Immature natural killer cell (primary cell): Measurements from ENCODE around the gene MTCL1. TPM values are rescaled to one million over a fixed set of nuclear protein-coding genes. Genes with fewer than 3 reads are reported as not detected.

Experiments
- DNase-seq, 3 donors: peaks; one replicate each; pipeline ENCODE4 v3.0.0; 2022; ENCODE audit warnings: mixed read lengths in 1 of 3
- H3K27ac Mint-ChIP-seq, 6 donors: one replicate each; pipeline ENCODE4 v1.8.0; 2020; ENCODE audit warnings: mixed read lengths in 6 of 6, mild to moderate bottlenecking in 5 of 6, inconsistent platforms in 4 of 6, moderate library complexity in 3 of 6
- H3K27me3 Mint-ChIP-seq, 3 donors: one replicate each; pipeline ENCODE4 v1.8.0; 2020 to 2021; ENCODE audit warnings: low read depth in 3 of 3, mild to moderate bottlenecking in 3 of 3, mixed read lengths in 3 of 3, moderate library complexity in 3 of 3, inconsistent platforms in 1 of 3
- H3K36me3 Mint-ChIP-seq, 3 donors: one replicate each; pipeline ENCODE4 v1.8.0; 2020; ENCODE audit warnings: mixed read lengths in 3 of 3, inconsistent platforms in 2 of 3, mild to moderate bottlenecking in 2 of 3
- H3K4me1 Mint-ChIP-seq, 2 donors: one replicate each; pipeline ENCODE4 v1.8.0; 2020; ENCODE audit warnings: inconsistent platforms in 2 of 2, mild to moderate bottlenecking in 2 of 2, mixed read lengths in 2 of 2, moderate library complexity in 1 of 2
- H3K4me3 Mint-ChIP-seq, 5 donors: one replicate each; pipeline ENCODE4 v1.8.0; 2020; ENCODE audit warnings: mild to moderate bottlenecking in 5 of 5, mixed read lengths in 5 of 5, inconsistent platforms in 3 of 5, moderate library complexity in 3 of 5
- H3K9me3 Mint-ChIP-seq, 6 donors: one replicate each; pipeline ENCODE4 v1.8.0; 2020; ENCODE audit warnings: mild to moderate bottlenecking in 6 of 6, mixed read lengths in 6 of 6, inconsistent platforms in 4 of 6, moderate library complexity in 3 of 6
- polyA plus RNA-seq, 3 donors: library from polyadenylated mRNA; unstranded; fragments of 300-500 nt; fragmentation: Illumina TruSeq; gene quantifications; one replicate each; pipeline ENCODE4 v1.2.3, GENCODE V29; 2021

Gene MTCL1
- polyA plus RNA-seq, 3 donors from 2014 or later = not detected

DNA sequence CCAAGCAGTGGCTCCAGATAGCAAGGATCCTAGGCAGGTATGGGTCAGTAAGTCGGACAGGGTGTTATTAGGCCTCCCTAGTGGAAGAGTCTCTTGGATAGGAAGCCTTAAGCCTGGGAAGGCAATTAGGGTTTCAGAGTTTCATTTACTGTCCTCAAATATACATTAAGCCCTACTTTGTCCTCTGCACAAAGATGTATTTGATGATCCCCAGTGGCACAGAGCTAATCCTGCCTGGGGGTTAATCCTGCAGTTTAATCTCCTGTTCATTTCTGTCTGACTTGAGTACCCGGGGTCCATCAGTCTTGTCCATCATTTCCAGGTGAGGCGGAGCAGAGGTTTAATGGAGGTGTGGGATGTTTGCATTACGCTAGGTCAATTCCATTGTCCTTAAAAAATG lies 62.0 kb downstream of the MTCL1 start:
- DNase-seq = no peak
- Mint-ChIP-seq H3K4me1 (no peaks in the 10 kb centered on the region), H3K27me3 (peaks cover 0 to 7% (median 1%) of the 10 kb centered on the region in 3 donors), H3K27ac (no peak overlapping the region), H3K4me3 (no peak overlapping the region), H3K9me3 (no peaks in the 10 kb centered on the region), H3K36me3 (no peaks in the 10 kb centered on the region)

GRCh38 chr18:8769509-8770095 lies 64.2 kb downstream of the MTCL1 start:
- Mint-ChIP-seq H3K4me1 (no peaks in the 10 kb centered on the region), H3K27me3 (peaks cover 0 to 5% (median under 1%) of the 10 kb centered on the region in 3 donors), H3K4me3 (no peak overlapping the region), H3K9me3 (no peaks in the 10 kb centered on the region), H3K36me3 (no peaks in the 10 kb centered on the region), H3K27ac (no peak overlapping the region)
- no peak for DNase-seq

DNA sequence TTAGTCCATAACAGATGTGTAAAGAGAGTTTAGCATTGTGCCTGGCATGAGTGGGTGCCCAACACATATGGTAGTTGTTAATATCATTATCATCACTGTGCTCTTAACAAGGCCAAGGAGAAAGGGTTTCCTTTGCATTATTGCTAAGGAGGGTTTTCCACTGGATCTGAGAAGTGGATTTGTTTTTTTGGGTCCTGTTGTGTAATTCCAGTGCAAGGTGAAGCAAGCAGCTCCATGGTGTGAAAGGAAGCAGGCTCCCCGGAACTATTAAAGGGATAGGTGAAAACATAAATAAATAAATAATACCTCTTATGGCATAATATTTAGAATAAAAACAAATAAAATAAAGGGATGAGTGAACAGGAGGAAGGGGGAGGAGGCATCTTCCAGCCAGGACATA lies 65.3 kb downstream of the MTCL1 start:
- Mint-ChIP-seq H3K36me3 (no peaks in the 10 kb centered on the region), H3K27ac (no peak overlapping the region), H3K4me3 (no peak overlapping the region), H3K4me1 (no peaks in the 10 kb centered on the region), H3K9me3 (no peaks in the 10 kb centered on the region), H3K27me3 (peaks cover 0 to 5% (median 3%) of the 10 kb centered on the region in 3 donors)
- DNase-seq = no peak

DNA sequence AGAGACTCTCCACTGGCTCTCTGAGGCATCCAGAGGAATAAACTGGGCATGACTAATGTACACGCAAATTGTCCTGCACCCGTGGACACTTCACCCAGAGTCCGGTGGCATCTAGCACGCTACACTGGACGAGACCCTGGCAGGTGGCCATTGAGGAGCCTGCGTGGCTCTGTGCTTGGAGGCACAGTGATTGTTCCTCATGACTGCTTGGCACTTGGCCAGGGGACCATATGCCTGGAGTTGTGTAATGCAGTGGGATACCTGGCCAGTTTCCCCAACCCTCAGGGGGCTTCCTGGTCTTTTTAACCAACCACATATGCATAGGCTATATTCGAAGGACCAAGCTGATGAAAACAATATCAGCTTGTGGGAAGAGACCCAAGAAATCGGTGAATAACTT lies 66.6 kb downstream of the MTCL1 start:
- Mint-ChIP-seq H3K9me3 (no peaks in the 10 kb centered on the region), H3K27ac (no peak overlapping the region), H3K4me3 (no peak overlapping the region), H3K27me3 (peaks cover 0 to 5% (median 3%) of the 10 kb centered on the region in 3 donors), H3K4me1 (no peaks in the 10 kb centered on the region), H3K36me3 (no peaks in the 10 kb centered on the region)
- no peak for DNase-seq

DNA sequence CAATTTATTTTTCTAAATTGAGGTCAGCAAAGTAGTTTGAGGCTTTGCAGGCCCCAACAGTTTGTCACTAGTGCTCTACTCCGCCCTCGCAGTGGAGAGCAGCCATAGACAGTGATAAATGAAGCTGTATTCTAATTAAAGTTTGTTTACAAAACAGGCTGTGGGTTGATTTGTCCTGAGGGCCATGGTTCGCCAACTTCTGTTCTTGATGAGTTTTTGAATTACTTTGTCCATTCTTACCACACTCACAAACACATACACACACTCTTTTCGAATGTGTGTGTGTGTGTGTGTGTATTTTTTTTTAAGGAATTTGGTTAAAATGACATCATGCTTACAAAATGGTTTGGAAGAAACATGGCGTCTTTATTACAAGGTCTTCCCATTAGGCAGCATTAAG lies 68.6 kb downstream of the MTCL1 start:
- DNase-seq = no peak
- H3K9me3 Mint-ChIP-seq = no peaks in the 10 kb centered on the region
- peaks cover 0 to 5% (median 3%) of the 10 kb centered on the region in 3 donors for H3K27me3 Mint-ChIP-seq
- no peaks in the 10 kb centered on the region for H3K36me3 Mint-ChIP-seq
- no peak overlapping the region for H3K4me3 Mint-ChIP-seq
- H3K27ac Mint-ChIP-seq = no peak overlapping the region
- H3K4me1 Mint-ChIP-seq = no peaks in the 10 kb centered on the region

GRCh38 chr18:8776013-8776943 lies 70.9 kb downstream of the MTCL1 start:
- Mint-ChIP-seq H3K27me3 (peaks cover 0 to 5% (median 3%) of the 10 kb centered on the region in 3 donors), H3K4me1 (no peaks in the 10 kb centered on the region)
- no peak for DNase-seq

DNA sequence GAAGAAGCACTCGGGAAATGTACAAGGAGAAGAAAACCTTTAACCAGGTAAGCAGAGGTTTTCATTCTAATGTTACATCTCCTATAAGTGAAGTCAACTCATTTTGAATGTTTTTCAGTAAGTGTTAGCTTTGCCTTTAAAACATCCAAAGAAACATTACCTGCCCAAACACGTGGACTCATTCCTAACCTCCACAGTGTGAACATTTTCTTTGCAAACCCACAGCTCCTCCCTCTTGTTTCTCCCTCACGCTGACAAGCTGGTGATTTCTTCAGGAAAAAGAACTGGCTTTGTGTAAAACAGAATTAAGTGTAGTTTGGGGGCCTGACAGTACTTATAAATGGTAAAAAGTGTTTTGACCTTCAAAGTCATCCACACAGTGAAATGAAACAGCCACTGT lies 72.5 kb downstream of the MTCL1 start:
- Mint-ChIP-seq H3K4me1 (no peaks in the 10 kb centered on the region), H3K4me3 (no peak overlapping the region), H3K9me3 (no peaks in the 10 kb centered on the region), H3K27ac (no peak overlapping the region), H3K27me3 (peaks cover 0 to 5% (median 3%) of the 10 kb centered on the region in 3 donors), H3K36me3 (no peaks in the 10 kb centered on the region)
- DNase-seq = no peak

More at GRCh38 chr18:8776013-8776943, 70.9 kb downstream of the MTCL1 start:
- Mint-ChIP-seq H3K27ac (no peak overlapping the region), H3K4me3 (no peak overlapping the region), H3K36me3 (no peaks in the 10 kb centered on the region), H3K9me3 (no peaks in the 10 kb centered on the region)

GRCh38 chr18:8778386-8778785 lies 73.0 kb downstream of the MTCL1 start:
- H3K9me3 Mint-ChIP-seq = no peaks in the 10 kb centered on the region
- no peak overlapping the region for H3K27ac Mint-ChIP-seq
- no peaks in the 10 kb centered on the region for H3K36me3 Mint-ChIP-seq
- H3K4me3 Mint-ChIP-seq = no peak overlapping the region
- no peak for DNase-seq
- no peaks in the 10 kb centered on the region for H3K4me1 Mint-ChIP-seq
- H3K27me3 Mint-ChIP-seq = peaks cover 0 to 5% (median 3%) of the 10 kb centered on the region in 3 donors

- Mint-ChIP-seq H3K9me3 (no peaks in the 10 kb centered on the region), H3K27me3 (peaks cover 0 to 5% (median 3%) of the 10 kb centered on the region in 3 donors), H3K27ac (no peak overlapping the region), H3K4me1 (no peaks in the 10 kb centered on the region), H3K4me3 (no peak overlapping the region), H3K36me3 (no peaks in the 10 kb centered on the region)
- no peak for DNase-seq
Measured at GRCh38 chr18:8778824-8779223, 73.5 kb downstream of the MTCL1 start.

GRCh38 chr18:8779251-8779650 lies 73.9 kb downstream of the MTCL1 start:
- H3K27ac Mint-ChIP-seq = no peak overlapping the region
- no peak for DNase-seq
- H3K27me3 Mint-ChIP-seq = peaks cover 0 to 5% (median 3%) of the 10 kb centered on the region in 3 donors
- no peak overlapping the region for H3K4me3 Mint-ChIP-seq
- no peaks in the 10 kb centered on the region for H3K9me3 Mint-ChIP-seq
- H3K4me1 Mint-ChIP-seq = no peaks in the 10 kb centered on the region
- H3K36me3 Mint-ChIP-seq = no peaks in the 10 kb centered on the region

DNA sequence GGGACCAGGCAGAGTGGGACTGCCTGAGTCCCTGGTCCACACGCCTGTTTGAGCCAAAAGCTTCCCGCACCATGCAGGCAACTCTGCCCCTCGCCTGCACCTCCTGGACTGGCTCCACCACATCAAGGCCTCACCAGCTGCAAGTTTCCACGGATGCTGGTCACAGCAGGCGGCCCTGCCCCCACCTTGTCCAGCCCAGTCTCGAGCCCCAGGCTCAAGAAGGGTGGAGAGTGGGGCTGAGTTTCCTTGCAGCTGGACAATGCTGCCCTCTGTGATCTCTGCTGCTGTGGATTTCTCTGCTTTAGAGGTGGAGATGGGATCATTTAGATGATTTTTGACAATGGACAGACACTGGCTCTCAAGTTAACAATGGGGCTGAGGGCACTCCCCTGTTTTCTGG lies 74.9 kb downstream of the MTCL1 start:
- Mint-ChIP-seq H3K9me3 (no peaks in the 10 kb centered on the region), H3K4me3 (no peak overlapping the region), H3K4me1 (no peaks in the 10 kb centered on the region), H3K27ac (no peak overlapping the region), H3K36me3 (no peaks in the 10 kb centered on the region), H3K27me3 (peaks cover 0 to 5% (median 3%) of the 10 kb centered on the region in 3 donors)
- no peak for DNase-seq

GRCh38 chr18:8781671-8782070 lies 76.3 kb downstream of the MTCL1 start:
- Mint-ChIP-seq H3K4me1 (no peaks in the 10 kb centered on the region), H3K4me3 (no peak overlapping the region), H3K36me3 (no peaks in the 10 kb centered on the region), H3K27me3 (peaks cover 0 to 5% (median 3%) of the 10 kb centered on the region in 3 donors), H3K27ac (no peak overlapping the region), H3K9me3 (no peaks in the 10 kb centered on the region)
- no peak for DNase-seq

GRCh38 chr18:8783335-8783993 lies 78.1 kb downstream of the MTCL1 start:
- H3K4me1 Mint-ChIP-seq = no peaks in the 10 kb centered on the region
- H3K9me3 Mint-ChIP-seq = no peaks in the 10 kb centered on the region

DNA sequence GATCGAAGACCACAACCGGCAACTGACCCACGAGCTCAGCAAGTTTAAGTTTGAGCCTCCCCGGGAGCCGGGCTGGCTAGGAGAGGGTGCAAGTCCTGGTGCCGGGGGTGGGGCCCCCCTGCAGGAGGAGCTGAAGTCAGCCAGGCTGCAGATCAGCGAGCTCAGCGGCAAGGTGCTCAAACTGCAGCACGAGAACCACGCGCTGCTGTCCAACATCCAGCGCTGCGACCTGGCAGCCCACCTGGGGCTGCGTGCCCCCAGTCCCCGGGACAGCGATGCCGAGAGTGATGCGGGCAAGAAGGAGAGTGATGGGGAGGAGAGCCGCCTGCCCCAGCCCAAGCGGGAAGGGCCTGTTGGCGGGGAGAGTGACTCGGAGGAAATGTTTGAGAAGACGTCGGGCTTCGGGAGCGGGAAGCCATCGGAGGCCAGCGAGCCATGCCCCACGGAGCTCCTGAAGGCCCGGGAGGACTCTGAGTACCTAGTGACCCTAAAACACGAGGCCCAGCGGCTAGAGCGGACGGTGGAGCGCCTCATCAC lies 78.7 kb downstream of the MTCL1 start:
- Mint-ChIP-seq H3K36me3 (no peaks in the 10 kb centered on the region), H3K27ac (no peak overlapping the region), H3K9me3 (no peaks in the 10 kb centered on the region), H3K4me3 (no peak overlapping the region), H3K27me3 (peaks cover 5 to 13% (median 6%) of the 10 kb centered on the region in 3 donors), H3K4me1 (no peaks in the 10 kb centered on the region)
- DNase-seq = no peak

More at GRCh38 chr18:8783335-8783993, 78.1 kb downstream of the MTCL1 start:
- no peak overlapping the region for H3K4me3 Mint-ChIP-seq
- no peak overlapping the region for H3K27ac Mint-ChIP-seq
- H3K27me3 Mint-ChIP-seq = peaks cover 5 to 11% (median 5%) of the 10 kb centered on the region in 3 donors
- no peaks in the 10 kb centered on the region for H3K36me3 Mint-ChIP-seq
- no peak for DNase-seq
